Activated CD4-positive, alpha-beta memory T cell treated with anti-CD3 and anti-CD28 coated beads for 36 hours (primary cell): ENCODE results near the gene TRABD2A. TPM values are rescaled to one million over a fixed set of nuclear protein-coding genes. Genes with fewer than 3 reads are reported as not detected.

Source experiments
- CTCF ChIA-PET: fragments of 350-600 bp; sonication (Branson Sonifier 250); formaldehyde crosslinking; loops from one replicate; lab custom pipeline; 2021; ENCODE audit warnings: antibody characterized with exemption, inconsistent platforms; lab: Charles Lee
- POLR2A ChIA-PET: fragments of 350-600 bp; sonication (Branson Sonifier 250); formaldehyde crosslinking; loops from one replicate; lab custom pipeline; 2021; ENCODE audit warnings: antibody characterized with exemption; lab: Charles Lee
- DNase-seq: peaks from one replicate; pipeline ENCODE4 v3.0.0-alpha.2; 2020
- H3K27ac Mint-ChIP-seq: one replicate; pipeline ENCODE4 v1.8.0; 2021; ENCODE audit warnings: mixed read lengths
- H3K27me3 Mint-ChIP-seq: one replicate; pipeline ENCODE4 v1.8.0; 2021; ENCODE audit warnings: mixed read lengths
- H3K36me3 Mint-ChIP-seq: one replicate; pipeline ENCODE4 v1.8.0; 2021; ENCODE audit warnings: mixed read lengths
- H3K4me1 Mint-ChIP-seq: one replicate; pipeline ENCODE4 v1.8.0; 2021; ENCODE audit warnings: low read depth, mixed read lengths
- H3K4me3 Mint-ChIP-seq: one replicate; pipeline ENCODE4 v1.8.0; 2021; ENCODE audit warnings: mild to moderate bottlenecking, mixed read lengths
- H3K9me3 Mint-ChIP-seq: one replicate; pipeline ENCODE4 v1.8.0; 2021; ENCODE audit warnings: mixed read lengths
- intact Hi-C: fragments of 100-400 bp; cut with micrococcal nuclease; formaldehyde crosslinking; loops from one replicate; pipeline ENCODE4 v1.15.1; 2023
- total RNA-seq, 2 experiments: library from RNA; stranded (reverse); gene quantifications; one replicate each; pipeline ENCODE4 v1.2.3, GENCODE V29; 2021

The TRABD2A gene
- total RNA-seq, 2 experiments from 2014 or later: 29.6 to 30.1 TPM

DNA sequence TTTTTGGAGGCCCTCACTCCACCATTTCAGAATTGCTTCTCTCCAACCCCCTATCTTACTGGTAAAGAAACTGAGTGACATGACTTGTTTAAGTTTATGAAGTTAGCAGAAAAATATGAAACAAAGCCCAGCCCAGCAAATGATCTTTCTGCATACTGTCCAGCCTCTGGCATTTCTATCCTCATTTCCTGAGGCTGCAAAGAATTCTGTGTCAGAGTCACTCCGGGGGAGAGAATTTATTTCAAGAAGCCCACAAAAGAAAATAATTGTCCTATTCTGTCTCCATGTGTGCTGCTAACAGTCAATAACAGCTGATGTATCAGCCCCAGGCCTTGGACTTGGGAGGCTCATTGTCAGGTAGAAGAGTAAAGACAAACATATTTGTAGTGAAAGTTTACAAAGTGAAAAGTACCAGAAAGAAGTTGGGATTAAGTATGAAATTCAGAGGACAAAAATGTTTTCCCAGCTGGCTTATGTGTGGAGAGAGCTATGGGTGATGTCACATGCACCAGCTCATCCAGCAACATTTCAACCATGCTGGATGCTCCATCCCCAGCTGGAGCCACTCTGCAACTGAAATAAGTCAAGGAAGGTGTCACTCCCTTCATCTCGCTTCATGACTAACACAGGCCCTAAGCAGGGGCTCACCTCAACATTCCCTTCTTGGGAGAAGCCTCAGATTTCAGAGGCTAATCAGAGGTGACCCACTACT is 42.3 kb downstream of the TRABD2A start:
- ChIA-PET POLR2A (interaction anchor here (1.0 kb wide), 1 partner anchor 42 kb away, joined by 3 read pairs; the partner anchor contains the start of gene TRABD2A), CTCF (interaction anchor here (1.2 to 3.3 kb wide), 4 partner anchors 12 to 97 kb away, joined by 3 to 16 read pairs (median 4); no protein-coding TSS in a partner anchor)
- intact Hi-C loops: no loop called here
- H3K4me3 Mint-ChIP-seq: no peak overlapping the region
- no peaks in the 10 kb centered on the region for H3K27me3 Mint-ChIP-seq
- H3K4me1 Mint-ChIP-seq: peaks cover 76% of the 10 kb centered on the region
- no peak overlapping the region for H3K27ac Mint-ChIP-seq
- no peak for DNase-seq
- H3K9me3 Mint-ChIP-seq: peaks cover 13% of the 10 kb centered on the region
- H3K36me3 Mint-ChIP-seq: peaks cover 40% of the 10 kb centered on the region

DNA sequence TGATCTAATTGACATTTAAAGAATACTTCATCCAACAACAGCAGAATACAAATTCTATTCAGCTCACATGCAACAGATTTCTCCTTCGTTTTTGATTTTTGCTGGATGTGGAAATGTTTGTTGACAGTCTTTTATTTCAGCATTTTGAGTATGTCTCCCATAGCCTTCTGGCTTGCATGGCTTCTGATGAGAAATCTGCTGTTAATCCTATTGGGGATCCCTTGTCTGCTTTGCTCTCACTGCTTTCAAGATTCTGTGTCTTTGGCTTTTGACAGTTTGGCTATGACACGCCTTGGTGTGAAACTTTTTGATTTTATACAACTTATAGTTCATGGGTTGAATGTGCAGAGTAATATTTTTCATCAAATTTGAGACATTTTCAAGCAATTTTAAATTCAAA is 44.7 kb downstream of the TRABD2A start:
- Mint-ChIP-seq H3K27ac (no peak overlapping the region), H3K36me3 (peaks cover 40% of the 10 kb centered on the region), H3K27me3 (no peaks in the 10 kb centered on the region), H3K9me3 (peaks cover 13% of the 10 kb centered on the region), H3K4me3 (no peak overlapping the region), H3K4me1 (peaks cover 75% of the 10 kb centered on the region)
- DNase-seq: no peak
- intact Hi-C loops: no loop called here
- POLR2A ChIA-PET: no interaction called here
- CTCF ChIA-PET: interaction anchor here (1.3 kb wide), 1 partner anchor 90 kb away, joined by 3 read pairs; no protein-coding TSS in a partner anchor

DNA sequence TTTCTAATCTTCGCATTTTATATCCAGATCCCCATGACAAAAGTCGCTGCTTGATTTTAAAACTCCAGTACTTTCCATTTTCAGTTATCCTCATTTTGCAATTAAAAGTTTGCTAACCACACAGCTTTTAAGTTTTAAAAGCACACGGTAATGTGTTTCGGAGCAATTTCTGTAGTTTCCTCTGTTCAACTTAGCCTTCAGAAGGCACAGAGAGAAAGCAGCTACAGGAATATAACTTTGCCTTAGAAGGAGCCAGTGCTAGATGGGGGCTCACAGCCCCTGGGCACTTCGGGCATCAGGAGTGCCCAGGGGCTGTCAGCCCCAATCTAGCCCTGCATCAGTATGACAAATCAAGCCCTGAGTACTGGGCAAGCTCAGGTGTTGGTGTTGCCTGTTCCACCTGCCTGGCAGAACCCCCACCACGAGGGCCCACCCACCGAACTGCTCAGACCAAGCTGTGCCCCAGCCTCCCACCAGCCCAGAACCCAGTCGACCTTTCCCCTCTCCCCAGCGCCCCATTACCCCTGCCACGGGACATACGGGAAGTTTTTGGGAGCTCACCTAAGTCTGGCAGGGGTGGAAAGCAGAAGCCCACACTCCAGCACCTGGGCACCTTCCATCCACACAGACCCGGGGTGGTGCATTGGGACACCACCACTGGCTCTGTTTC is 47.3 kb downstream of the TRABD2A start:
- intact Hi-C loops: loop anchor here (1.0 kb wide), 4 partner anchors 13 to 92 kb away; no protein-coding TSS in a partner anchor
- Mint-ChIP-seq H3K27me3 (no peaks in the 10 kb centered on the region), H3K36me3 (peaks cover 34% of the 10 kb centered on the region), H3K9me3 (peaks cover 13% of the 10 kb centered on the region), H3K4me1 (peaks cover 50% of the 10 kb centered on the region), H3K27ac (peak overlapping the region; percentile 79), H3K4me3 (peak overlapping the region; percentile 63)
- CTCF ChIA-PET: interaction anchor here (0.9 to 1.7 kb wide), 3 partner anchors 17 to 92 kb away, joined by 3 to 10 read pairs (median 3); no protein-coding TSS in a partner anchor
- POLR2A ChIA-PET: no interaction called here
- DNase-seq: no peak

DNA sequence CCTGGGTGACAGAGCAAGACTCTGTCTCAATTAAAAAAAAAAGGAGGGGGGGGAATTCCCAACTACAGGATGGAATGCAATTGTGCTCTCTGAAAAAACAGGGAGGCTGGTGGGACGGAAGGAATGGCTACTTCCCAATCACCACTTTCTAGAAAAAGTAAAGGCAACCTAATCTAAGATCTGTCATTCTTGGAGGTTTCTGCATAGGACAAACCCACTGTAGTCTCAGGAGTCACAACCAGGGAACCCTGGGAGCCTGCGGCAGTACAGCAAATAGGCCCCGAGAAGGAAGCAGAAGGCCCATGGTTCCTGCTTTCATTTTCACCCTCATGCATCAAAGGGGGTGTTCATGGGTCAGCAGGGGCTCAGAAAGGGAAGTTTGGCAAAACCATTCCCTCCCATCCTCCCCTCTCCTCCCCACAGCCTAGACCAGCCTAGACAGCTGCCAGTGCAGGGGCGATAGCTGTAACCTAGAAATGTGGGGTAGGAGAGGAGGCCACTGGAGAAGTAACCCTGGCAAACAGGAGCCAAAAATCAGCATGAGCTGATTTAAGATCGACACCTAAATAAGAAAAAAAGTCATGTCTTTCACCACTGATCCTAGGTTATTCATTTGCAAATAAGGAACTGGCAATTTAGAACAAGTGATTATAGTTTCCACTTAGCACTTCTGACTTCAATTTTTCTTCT is 48.0 kb downstream of the TRABD2A start:
- intact Hi-C loops: loop anchor here (1.0 kb wide), 4 partner anchors 13 to 92 kb away; no protein-coding TSS in a partner anchor
- Mint-ChIP-seq H3K27me3 (no peaks in the 10 kb centered on the region), H3K36me3 (peaks cover 27% of the 10 kb centered on the region), H3K9me3 (peaks cover 13% of the 10 kb centered on the region), H3K4me1 (peaks cover 45% of the 10 kb centered on the region), H3K4me3 (peak overlapping the region; percentile 63), H3K27ac (peak overlapping the region; percentile 79)
- POLR2A ChIA-PET: interaction anchor here (1.7 kb wide), 1 partner anchor 16 kb away, joined by 3 read pairs; no protein-coding TSS in a partner anchor
- CTCF ChIA-PET: interaction anchor here (0.9 to 1.7 kb wide), 3 partner anchors 18 to 93 kb away, joined by 3 to 10 read pairs (median 3); no protein-coding TSS in a partner anchor
- DNase-seq: peak; percentile 48

DNA sequence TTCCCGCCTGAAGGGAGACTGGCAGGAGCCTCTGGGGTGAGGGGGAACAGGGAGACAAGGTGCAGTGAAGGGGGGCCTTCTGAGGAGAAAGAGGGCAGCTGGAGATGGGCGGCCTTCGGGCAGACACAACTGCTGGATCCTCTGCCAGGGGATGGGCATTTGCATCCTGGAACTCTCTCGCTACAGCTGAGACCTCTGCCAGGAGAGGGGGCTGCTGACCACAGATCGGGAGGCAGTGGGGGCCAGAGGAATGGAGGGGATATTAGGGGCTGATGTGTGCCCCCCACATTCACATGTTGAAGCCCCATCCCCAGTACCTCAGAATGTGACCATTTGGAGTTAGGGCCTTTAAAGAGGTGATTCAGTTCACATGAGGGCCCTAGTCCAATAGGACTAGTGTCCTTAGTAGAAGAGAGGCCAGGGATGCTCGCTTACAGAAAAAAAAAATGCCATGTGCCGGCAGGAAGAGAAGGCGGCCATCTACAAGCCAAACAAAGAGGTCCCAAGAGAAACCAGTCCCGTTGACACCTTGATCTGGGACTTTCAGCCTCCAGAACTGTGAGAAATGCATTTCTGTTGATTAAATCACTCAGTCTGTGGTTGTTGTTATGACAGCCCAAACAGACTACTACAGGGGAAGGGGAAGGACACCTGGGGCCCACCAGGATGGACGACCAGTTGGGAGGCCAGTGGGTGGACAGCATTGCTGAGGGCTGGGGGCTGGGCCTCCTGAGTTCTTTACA is 50.0 kb downstream of the TRABD2A start:
- H3K27me3 Mint-ChIP-seq: no peaks in the 10 kb centered on the region
- CTCF ChIA-PET: interaction anchor here (0.6 kb wide), 1 partner anchor 174 kb away, joined by 4 read pairs; no protein-coding TSS in a partner anchor
- no peak for DNase-seq

DNA sequence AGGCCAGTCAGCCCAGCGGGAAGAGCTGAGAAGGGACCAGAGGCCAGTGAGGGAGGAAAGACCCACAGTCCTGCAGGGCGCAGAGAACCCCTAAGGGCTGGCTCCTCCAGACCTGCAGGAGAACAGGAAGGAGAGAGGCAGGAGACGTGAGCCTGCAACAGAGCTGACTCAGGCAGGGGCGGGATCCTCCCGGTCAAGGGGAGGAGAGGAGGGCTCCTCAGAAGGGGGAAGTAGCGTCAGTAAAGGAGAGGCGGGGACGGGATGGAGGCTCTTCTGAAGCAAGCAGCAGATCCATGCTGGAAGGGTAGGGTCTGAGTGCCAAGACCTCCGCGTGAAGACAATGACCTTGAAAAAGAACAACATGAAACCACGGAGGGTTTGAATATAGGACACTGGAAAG is 50.8 kb downstream of the TRABD2A start:
- POLR2A ChIA-PET: no interaction called here
- H3K9me3 Mint-ChIP-seq: no peaks in the 10 kb centered on the region
- peaks cover 30% of the 10 kb centered on the region for H3K4me1 Mint-ChIP-seq

More for the DNA sequence above, 50.0 kb downstream of the TRABD2A start:
- Mint-ChIP-seq H3K4me1 (peaks cover 34% of the 10 kb centered on the region), H3K9me3 (peaks cover 3% of the 10 kb centered on the region), H3K27ac (peak overlapping the region; percentile 38), H3K36me3 (peaks cover 13% of the 10 kb centered on the region), H3K4me3 (no peak overlapping the region)
- intact Hi-C loops: no loop called here
- POLR2A ChIA-PET: interaction anchor here (1.7 kb wide), 1 partner anchor 14 kb away, joined by 3 read pairs; no protein-coding TSS in a partner anchor

DNA sequence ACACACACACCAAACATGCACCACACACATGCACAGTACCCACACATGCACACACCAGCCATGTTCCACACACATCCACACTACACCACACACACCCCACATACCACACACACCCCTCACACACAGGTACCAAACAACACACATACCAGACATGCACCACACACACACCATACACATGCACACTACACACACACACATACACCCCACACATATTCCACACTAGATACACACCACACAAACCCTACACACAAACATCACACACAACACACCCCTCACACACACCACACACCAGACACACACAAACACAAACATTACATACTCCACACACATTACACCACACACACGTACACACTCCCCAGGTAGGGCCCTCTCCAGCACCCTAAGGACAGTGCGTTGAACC is 51.2 kb downstream of the TRABD2A start:
- H3K9me3 Mint-ChIP-seq: no peaks in the 10 kb centered on the region
- peaks cover 26% of the 10 kb centered on the region for H3K4me1 Mint-ChIP-seq
- peaks cover 3% of the 10 kb centered on the region for H3K36me3 Mint-ChIP-seq
- no peaks in the 10 kb centered on the region for H3K27me3 Mint-ChIP-seq
- ChIA-PET POLR2A (no interaction called here), CTCF (no interaction called here)
- no peak overlapping the region for H3K4me3 Mint-ChIP-seq
- no peak for DNase-seq
- intact Hi-C loops: no loop called here
- H3K27ac Mint-ChIP-seq: no peak overlapping the region

More for the DNA sequence above, 50.8 kb downstream of the TRABD2A start:
- Mint-ChIP-seq H3K4me3 (no peak overlapping the region), H3K27me3 (no peaks in the 10 kb centered on the region), H3K36me3 (peaks cover 7% of the 10 kb centered on the region), H3K27ac (no peak overlapping the region)
- no peak for DNase-seq
- intact Hi-C loops: no loop called here
- CTCF ChIA-PET: interaction anchor here (0.6 kb wide), 1 partner anchor 174 kb away, joined by 4 read pairs; no protein-coding TSS in a partner anchor

DNA sequence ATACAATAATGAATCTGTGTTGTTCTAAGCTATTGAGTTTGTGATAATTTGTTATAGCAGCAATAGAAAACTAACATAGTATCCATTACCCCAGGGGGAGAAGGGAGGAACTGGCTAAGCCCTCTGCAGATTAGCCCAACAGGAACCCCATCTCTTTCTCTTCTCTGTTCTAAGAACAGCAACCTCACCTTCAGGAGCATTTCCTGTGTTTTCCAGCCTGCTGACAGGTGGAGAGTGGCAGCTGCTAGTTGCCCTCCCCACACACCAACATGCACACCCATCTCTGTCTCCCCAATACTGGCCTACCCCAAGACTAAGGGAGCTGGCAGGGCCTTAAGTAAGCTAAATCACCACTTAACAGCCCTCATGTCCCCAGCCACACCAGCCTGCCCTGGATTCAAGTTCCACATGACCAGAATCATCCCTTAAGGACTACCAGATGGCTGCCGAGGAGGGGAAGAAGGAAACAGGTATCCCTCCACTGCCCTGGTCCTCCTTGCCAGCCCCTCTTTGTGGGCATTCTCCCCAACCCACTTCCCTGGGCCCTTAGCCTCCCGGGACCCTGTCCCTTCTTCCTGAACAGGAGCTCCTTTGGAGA is 52.8 kb downstream of the TRABD2A start:
- H3K4me3 Mint-ChIP-seq: no peak overlapping the region
- DNase-seq: no peak
- no peaks in the 10 kb centered on the region for H3K27me3 Mint-ChIP-seq
- no peaks in the 10 kb centered on the region for H3K36me3 Mint-ChIP-seq
- H3K27ac Mint-ChIP-seq: no peak overlapping the region
- peaks cover 16% of the 10 kb centered on the region for H3K4me1 Mint-ChIP-seq
- CTCF ChIA-PET: interaction anchor here (1.4 kb wide), 1 partner anchor 11 kb away, joined by 6 read pairs; no protein-coding TSS in a partner anchor
- H3K9me3 Mint-ChIP-seq: no peaks in the 10 kb centered on the region
- intact Hi-C loops: no loop called here
- POLR2A ChIA-PET: no interaction called here

DNA sequence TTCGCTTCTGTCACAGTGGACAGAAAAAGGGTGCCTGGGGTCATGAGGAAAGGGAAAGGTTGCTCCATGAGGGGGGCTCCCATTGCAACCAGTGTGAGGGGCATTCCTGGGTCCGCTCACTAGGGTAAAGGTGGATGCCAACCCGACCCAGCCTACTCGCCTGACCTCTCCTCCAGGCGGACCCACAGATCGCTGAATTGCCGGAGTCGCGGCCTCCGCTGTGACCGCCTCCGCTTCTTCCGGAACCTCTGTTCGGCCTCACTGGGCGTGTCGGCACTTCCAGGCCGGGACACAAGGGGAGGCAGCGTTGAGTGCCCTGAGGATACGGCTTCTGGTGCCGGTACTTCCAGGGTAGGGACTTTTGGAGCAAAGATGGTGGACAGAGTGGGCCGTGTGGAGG is 57.1 kb downstream of the TRABD2A start:
- POLR2A ChIA-PET: no interaction called here

DNA sequence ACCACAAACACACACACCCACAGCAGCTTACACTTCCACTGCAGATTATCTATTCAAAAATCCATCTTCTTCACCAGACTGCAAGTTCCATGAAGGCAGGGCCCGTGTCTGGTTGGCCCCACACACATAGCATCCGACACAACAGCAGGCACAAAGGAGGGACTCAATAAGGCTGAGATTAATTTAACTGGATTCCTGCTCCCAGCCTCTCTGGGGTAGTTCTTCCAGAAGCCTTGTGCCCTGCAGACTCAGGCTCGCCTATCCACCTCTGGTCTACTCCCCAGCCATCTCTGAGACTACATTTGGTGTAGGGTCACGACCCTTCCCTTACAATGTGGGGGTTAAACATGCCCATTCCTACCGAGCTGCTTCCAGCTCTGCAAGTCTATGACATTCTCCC is 57.7 kb downstream of the TRABD2A start:
- Mint-ChIP-seq H3K9me3 (no peaks in the 10 kb centered on the region), H3K4me1 (peaks cover 9% of the 10 kb centered on the region), H3K27me3 (no peaks in the 10 kb centered on the region), H3K4me3 (no peak overlapping the region), H3K36me3 (no peaks in the 10 kb centered on the region), H3K27ac (no peak overlapping the region)
- ChIA-PET POLR2A (no interaction called here), CTCF (interaction anchor here (1.1 kb wide), 1 partner anchor 9 kb away, joined by 3 read pairs; no protein-coding TSS in a partner anchor)
- intact Hi-C loops: no loop called here
- DNase-seq: no peak

More for the DNA sequence above, 57.1 kb downstream of the TRABD2A start:
- Mint-ChIP-seq H3K9me3 (no peaks in the 10 kb centered on the region), H3K4me1 (peaks cover 7% of the 10 kb centered on the region), H3K4me3 (no peak overlapping the region), H3K36me3 (no peaks in the 10 kb centered on the region), H3K27ac (no peak overlapping the region), H3K27me3 (no peaks in the 10 kb centered on the region)
- intact Hi-C loops: no loop called here
- CTCF ChIA-PET: no interaction called here
- no peak for DNase-seq
